ENCODE measurements around the gene DHTKD1. TPM values are rescaled to one million over a fixed set of nuclear protein-coding genes. Genes with fewer than 3 reads are reported as not detected.

Gene DHTKD1, protein sequence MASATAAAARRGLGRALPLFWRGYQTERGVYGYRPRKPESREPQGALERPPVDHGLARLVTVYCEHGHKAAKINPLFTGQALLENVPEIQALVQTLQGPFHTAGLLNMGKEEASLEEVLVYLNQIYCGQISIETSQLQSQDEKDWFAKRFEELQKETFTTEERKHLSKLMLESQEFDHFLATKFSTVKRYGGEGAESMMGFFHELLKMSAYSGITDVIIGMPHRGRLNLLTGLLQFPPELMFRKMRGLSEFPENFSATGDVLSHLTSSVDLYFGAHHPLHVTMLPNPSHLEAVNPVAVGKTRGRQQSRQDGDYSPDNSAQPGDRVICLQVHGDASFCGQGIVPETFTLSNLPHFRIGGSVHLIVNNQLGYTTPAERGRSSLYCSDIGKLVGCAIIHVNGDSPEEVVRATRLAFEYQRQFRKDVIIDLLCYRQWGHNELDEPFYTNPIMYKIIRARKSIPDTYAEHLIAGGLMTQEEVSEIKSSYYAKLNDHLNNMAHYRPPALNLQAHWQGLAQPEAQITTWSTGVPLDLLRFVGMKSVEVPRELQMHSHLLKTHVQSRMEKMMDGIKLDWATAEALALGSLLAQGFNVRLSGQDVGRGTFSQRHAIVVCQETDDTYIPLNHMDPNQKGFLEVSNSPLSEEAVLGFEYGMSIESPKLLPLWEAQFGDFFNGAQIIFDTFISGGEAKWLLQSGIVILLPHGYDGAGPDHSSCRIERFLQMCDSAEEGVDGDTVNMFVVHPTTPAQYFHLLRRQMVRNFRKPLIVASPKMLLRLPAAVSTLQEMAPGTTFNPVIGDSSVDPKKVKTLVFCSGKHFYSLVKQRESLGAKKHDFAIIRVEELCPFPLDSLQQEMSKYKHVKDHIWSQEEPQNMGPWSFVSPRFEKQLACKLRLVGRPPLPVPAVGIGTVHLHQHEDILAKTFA
- 34.4 and 52.6 TPM in 2 replicates for total RNA-seq

DNA sequence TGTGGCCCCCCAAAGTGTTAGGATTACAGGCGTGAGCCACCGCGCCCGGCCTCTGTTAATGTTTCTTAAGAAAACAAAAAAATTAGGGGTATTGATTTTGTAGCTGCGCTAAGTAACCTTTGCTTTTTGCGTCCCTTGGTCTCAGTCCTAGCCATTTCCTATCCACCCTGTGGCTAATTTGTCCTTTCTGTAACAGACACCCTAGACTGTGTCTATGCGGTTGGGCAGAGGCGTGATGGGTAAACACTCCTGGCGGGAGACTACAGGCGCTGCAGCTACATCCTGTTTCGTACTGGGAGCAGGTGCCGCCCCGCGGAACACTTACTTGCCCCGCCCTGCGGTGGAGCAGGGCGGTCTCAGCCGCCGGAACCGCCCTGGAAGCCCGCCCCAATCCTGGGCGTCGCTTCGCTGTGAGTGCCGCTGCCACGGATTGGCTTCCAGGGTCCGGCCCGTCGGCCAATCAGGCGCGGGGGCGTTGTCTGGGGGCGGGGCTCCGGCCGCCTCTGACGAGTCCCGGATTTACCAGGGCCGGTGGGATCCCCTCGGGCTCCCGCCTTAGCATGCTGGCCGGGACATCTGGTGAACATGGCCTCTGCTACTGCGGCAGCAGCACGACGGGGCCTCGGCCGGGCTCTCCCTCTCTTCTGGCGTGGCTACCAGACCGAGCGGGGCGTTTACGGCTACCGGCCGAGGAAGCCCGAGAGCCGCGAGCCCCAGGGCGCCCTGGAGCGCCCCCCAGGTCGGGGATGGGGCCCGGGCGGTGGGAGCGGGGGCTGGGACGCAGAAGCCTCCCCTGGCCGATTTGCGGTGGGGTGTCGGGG lies at the start of gene DHTKD1:
Gene DHTKD1 (plus strand): TSS at position 506 of the 821 bp plus-strand sequence. CDS start 80 bp downstream, at position 586.

GRCh38 chr10:12042797-12043651 lies 25.7 kb upstream of the DHTKD1 start, which contains the start of gene UPF2:
UPF2 (minus strand) TSS chr10:12042809; CDS start chr10:12035423, 7,386 bp downstream.

DNA sequence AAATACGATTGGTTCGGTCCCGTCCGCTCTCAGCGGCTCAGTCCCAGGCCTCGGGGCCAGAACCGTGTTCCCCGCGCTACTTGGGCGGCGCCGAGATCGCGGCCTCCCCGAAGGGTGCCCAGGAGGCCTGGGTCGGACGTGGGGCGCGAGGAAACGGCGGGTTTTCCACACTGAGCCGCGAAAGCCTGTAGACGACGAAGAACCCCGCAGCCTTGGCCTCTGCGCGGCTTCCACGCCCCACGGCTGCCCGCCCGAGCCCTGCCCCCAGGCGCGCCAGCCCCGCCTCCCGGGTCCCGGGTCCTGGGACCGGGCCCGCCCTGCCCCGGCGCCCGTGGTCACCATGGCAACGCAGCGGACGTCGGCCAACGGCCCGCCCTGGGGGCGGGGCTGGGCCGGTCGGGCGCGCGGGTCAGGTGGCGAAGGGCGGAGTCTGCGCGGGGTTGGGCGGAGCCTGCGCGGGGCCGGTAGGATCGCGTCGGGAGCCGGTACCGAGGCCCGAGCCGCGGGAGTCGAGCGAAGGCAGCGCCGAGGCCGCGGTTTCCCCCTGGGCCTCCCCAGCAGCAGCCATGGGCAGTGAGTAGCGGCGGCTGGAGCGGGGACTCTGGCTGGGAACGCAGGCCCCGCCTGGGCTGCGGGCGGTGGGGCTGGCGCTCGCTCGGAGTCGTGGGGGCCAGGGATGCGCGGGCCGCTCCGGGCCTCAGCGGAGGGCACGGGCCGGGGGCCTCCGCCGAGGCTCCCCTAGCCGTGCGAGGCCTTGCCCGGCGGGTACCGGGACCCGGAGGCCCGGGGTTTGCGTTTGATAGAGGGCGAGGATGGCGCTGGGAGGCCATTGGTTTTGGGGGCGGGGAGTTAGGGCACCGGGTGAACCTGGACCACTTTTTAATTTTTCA lies 60.7 kb downstream of the DHTKD1 start, which contains the start of gene SEC61A2:
Gene SEC61A2 (plus strand): TSS at position 456 of the 890 bp plus-strand sequence. CDS start 111 bp downstream, at position 567.

Small RNAs within 50 kb of the gene (small RNA-seq; reads per million reads assigned to genes)
- gene MIR548AK: not detected
- gene RNU6-88P: not detected

Other genes with a start within 250 kb of the DHTKD1 start
- 0.65 TPM in 1 of 2 replicates, not detected in the other for gene PROSER2, start 245.6 kb upstream of the DHTKD1 start, total RNA-seq
- 12.0 and 13.0 TPM in 2 replicates for gene UPF2, start 26.1 kb upstream of the DHTKD1 start, total RNA-seq
- gene SEC61A2, start 60.7 kb downstream of the DHTKD1 start, total RNA-seq: 10.1 and 12.8 TPM in 2 replicates
- gene NUDT5, start 126.9 kb downstream of the DHTKD1 start, total RNA-seq: 32.7 and 40.6 TPM in 2 replicates
- gene CDC123, start 127.2 kb downstream of the DHTKD1 start, total RNA-seq: 64.6 and 71.7 TPM in 2 replicates

Measured in hair follicle dermal papilla cell (primary cell).